GM23248 (cell line): ENCODE results near the gene LRFN2. TPM values are rescaled to one million over a fixed set of nuclear protein-coding genes. Genes with fewer than 3 reads are reported as not detected.

Experiments used
- DNase-seq: peaks from one replicate; pipeline ENCODE4 v3.0.0-alpha.2; 2015
- H2AFZ ChIP-seq: fragments of 200-600 bp; sonication (generic); 2 replicates; pipeline ENCODE4 v1.6.1; 2016; ENCODE audit warnings: antibody characterized with exemption
- H3F3A ChIP-seq: fragments of 200-600 bp; sonication (generic); 2 replicates; pipeline ENCODE4 v1.6.1; 2016; ENCODE audit warnings: mild to moderate bottlenecking, antibody characterized with exemption, mixed run types; ENCODE audit not compliant: insufficient read depth
- H3K27ac ChIP-seq: fragments of 200-600 bp; sonication (generic); 2 replicates; pipeline ENCODE4 v1.5.1; 2016; ENCODE audit warnings: mild to moderate bottlenecking
- H3K27me3 ChIP-seq: fragments of 200-600 bp; sonication (generic); replicated peaks from 2 replicates; pipeline ENCODE4 v1.6.1; 2016; ENCODE audit warnings: mild to moderate bottlenecking; ENCODE audit not compliant: insufficient read depth
- H3K36me3 ChIP-seq: fragments of 200-600 bp; sonication (generic); 2 replicates; pipeline ENCODE4 v1.6.1; 2016; ENCODE audit warnings: low read depth, mild to moderate bottlenecking
- H3K4me1 ChIP-seq: fragments of 200-600 bp; sonication (generic); 2 replicates; pipeline ENCODE4 v1.6.1; 2016; ENCODE audit warnings: mild to moderate bottlenecking; ENCODE audit not compliant: insufficient read depth
- H3K4me2 ChIP-seq: fragments of 200-600 bp; sonication (generic); one replicate; pipeline ENCODE4 v1.6.1; 2016; ENCODE audit warnings: mild to moderate bottlenecking; ENCODE audit not compliant: unreplicated experiment
- H3K4me3 ChIP-seq: fragments of 200-600 bp; sonication (generic); 2 replicates; pipeline ENCODE4 v1.5.1; 2016; ENCODE audit warnings: mild to moderate bottlenecking
- H3K79me2 ChIP-seq: fragments of 200-600 bp; sonication (generic); 2 replicates; pipeline ENCODE4 v1.6.1; 2016; ENCODE audit warnings: mild to moderate bottlenecking; ENCODE audit not compliant: insufficient read depth
- H3K9ac ChIP-seq: fragments of 200-600 bp; sonication (generic); 2 replicates; pipeline ENCODE4 v1.6.1; 2016; ENCODE audit warnings: mild to moderate bottlenecking
- H3K9me2 ChIP-seq: fragments of 200-600 bp; sonication (generic); 2 replicates; pipeline ENCODE4 v1.6.1; 2016; ENCODE audit warnings: mixed run types, mild to moderate bottlenecking, moderate library complexity; ENCODE audit not compliant: insufficient read depth
- H3K9me3 ChIP-seq: fragments of 200-600 bp; sonication (generic); one replicate; pipeline ENCODE4 v1.6.1; 2017; ENCODE audit warnings: low read depth
- H4K20me1 ChIP-seq: fragments of 200-600 bp; sonication (generic); 2 replicates; pipeline ENCODE4 v1.6.0; 2016; ENCODE audit not compliant: insufficient read depth
- EZH2 ChIP-seq: fragments of 200-600 bp; sonication (generic); IDR thresholded peaks from 2 replicates; pipeline ENCODE4 v1.6.1; 2018; ENCODE audit warnings: antibody characterized with exemption, mild to moderate bottlenecking; ENCODE audit not compliant: insufficient read depth, poor library complexity, severe bottlenecking
- EZH2phosphoT487 ChIP-seq: fragments of 200-600 bp; sonication (generic); IDR thresholded peaks from 2 replicates; pipeline ENCODE4 v1.6.1; 2018; ENCODE audit warnings: antibody characterized with exemption, moderate library complexity, mild to moderate bottlenecking, low read depth; ENCODE audit not compliant: insufficient read depth
- WGBS, 2 experiments: methylation state at CpG; one replicate each; pipeline ENCODE4 v1.1.6; 2015 to 2017; ENCODE audit warnings: low lambda C conversion rate in 2 of 2, low coverage in 1 of 2; ENCODE audit errors: missing lambda C conversion rate in 2 of 2; 5-methylcytosine and 5-hydroxymethylcytosine counted together
- in situ Hi-C: fragments of 300-500 bp; cut with MboI; formaldehyde crosslinking; loops from 2 replicates; pipeline ENCODE4 v1.15.0; 2020
- polyA plus RNA-seq: library from polyadenylated mRNA; unstranded; fragments of >200 nt; fragmentation: Nextera tagmentation; extraction: Ambion mirVana; gene quantifications from 2 replicates; pipeline ENCODE4 v1.2.1, GENCODE V29; 2016
- total RNA-seq: library from RNA; depleted of rRNA; stranded (reverse); fragments of >200 nt; shearing (Covaris generic); gene quantifications from 2 replicates; pipeline ENCODE4 v1.2.3, GENCODE V29; 2014

The LRFN2 gene
- total and polyA plus RNA-seq, 2 experiments from 2014 or later = not detected

DNA sequence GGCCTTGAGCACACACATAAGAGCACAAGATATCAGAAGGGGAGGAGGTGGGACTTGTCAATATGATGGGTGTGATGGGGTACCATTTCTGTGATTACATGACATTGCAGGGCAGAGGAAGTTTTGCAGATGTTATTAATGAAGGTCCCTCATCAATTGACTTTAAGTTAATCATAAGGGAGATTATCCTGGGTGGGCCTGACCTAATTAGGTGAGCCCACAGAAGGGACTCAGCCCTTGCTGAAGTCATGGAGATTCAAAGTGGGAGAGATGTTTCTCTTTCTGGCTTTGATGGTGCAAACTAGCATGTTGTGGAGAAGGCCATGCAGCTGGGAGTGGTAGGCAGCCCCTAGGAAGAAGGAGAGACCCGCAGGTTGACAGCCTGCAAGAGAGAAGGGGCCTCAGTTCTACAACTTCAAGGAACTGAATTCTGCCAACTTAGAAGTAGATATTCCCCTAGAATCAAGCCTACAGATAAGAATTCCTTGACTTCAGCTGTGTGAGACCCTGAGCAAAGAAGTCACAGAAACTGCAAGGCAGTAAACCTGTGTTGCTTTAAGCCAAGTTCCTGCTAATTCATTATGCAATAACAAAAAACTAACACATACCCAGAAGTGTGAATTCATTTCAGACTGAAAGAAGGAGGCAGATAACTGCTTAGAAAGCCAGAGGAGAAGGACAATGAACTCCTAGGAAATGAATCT lies 131.3 kb downstream of the LRFN2 start:
- in situ Hi-C loops = no loop called here
- no peaks in the 10 kb centered on the region for H3K79me2 ChIP-seq
- H3K9me2 ChIP-seq = no peaks in the 10 kb centered on the region
- no peaks in the 10 kb centered on the region for H3K36me3 ChIP-seq
- no peaks in the 10 kb centered on the region for H3K4me1 ChIP-seq
- no peak overlapping the region for H3K9ac ChIP-seq
- H3K4me3 ChIP-seq = no peak overlapping the region
- H3K9me3 ChIP-seq = no peaks in the 10 kb centered on the region
- WGBS, 2 experiments = 14 to 24% methylated on average over 1 of the region's 1 CpG
- DNase-seq = no peak
- no peaks in the 10 kb centered on the region; the same call in 1 of the 2 replicates for H3K27me3 ChIP-seq
- TF ChIP-seq EZH2phosphoT487 (no peak), EZH2 (no peak)
- no peaks in the 10 kb centered on the region for H4K20me1 ChIP-seq
- no peaks in the 10 kb centered on the region for H3F3A ChIP-seq
- no peak overlapping the region for H3K4me2 ChIP-seq
- no peak overlapping the region for H2AFZ ChIP-seq
- H3K27ac ChIP-seq = no peak overlapping the region

DNA sequence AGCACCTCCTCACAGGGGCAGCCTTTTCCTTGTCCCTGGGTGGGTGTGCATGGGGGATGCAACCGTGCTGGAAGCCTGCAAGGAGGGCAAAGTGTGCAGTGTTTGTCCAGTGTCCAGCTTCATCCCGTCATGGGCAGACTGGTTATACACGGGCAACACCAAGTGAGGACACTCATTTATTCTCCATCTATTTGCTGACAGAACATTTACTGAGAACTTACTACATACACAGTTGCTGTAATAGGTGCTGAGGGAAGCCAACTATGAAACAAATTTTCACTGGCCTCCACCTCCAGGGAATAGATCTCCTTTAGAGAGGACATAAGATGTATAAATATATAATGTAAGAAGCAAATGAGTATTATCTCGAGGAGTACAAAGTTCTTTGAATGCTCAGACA lies 136.7 kb downstream of the LRFN2 start:
- DNase-seq = no peak
- Histone ChIP-seq H3K9me3 (no peaks in the 10 kb centered on the region), H3K79me2 (no peaks in the 10 kb centered on the region), H3K36me3 (no peaks in the 10 kb centered on the region), H3K4me2 (no peak overlapping the region), H2AFZ (no peak overlapping the region), H3K9ac (no peak overlapping the region), H3K27me3 (no peaks in the 10 kb centered on the region; the same call in 1 of the 2 replicates), H3K27ac (no peak overlapping the region), H3K9me2 (no peaks in the 10 kb centered on the region), H4K20me1 (no peaks in the 10 kb centered on the region), H3K4me3 (no peak overlapping the region), H3F3A (no peaks in the 10 kb centered on the region), H3K4me1 (no peaks in the 10 kb centered on the region)
- 35 to 47% methylated on average over 4 of the region's 4 CpGs for WGBS, 2 experiments
- in situ Hi-C loops = no loop called here
- TF ChIP-seq EZH2 (no peak), EZH2phosphoT487 (no peak)

DNA sequence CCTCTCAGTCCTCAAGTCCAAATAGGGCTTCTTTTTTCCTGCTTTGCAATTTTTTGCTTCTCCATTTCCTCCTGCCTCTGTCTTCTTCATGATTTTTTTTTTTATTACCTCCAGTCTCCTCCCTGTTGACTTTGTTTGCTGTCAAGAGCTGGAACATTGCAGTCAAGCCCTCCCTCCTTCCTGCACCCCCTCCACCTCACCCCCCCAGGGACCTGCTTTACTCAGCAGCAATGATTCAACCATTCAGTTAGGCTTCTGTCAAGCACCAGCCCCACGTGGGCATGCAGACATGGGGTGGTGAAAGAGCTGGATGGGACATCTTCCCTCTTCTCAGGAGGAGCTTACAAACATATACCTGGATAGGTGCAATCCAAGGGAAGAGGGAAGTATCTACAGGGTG lies 142.4 kb downstream of the LRFN2 start:
- H3K36me3 ChIP-seq = no peaks in the 10 kb centered on the region
- H3K9ac ChIP-seq = no peak overlapping the region
- no peaks in the 10 kb centered on the region for H3K79me2 ChIP-seq
- H3K4me3 ChIP-seq = no peak overlapping the region
- H4K20me1 ChIP-seq = no peaks in the 10 kb centered on the region
- no peak overlapping the region for H2AFZ ChIP-seq
- H3K4me1 ChIP-seq = no peaks in the 10 kb centered on the region
- H3K9me3 ChIP-seq = no peaks in the 10 kb centered on the region
- 6 to 23% methylated on average over 1 of the region's 1 CpG for WGBS, 2 experiments
- H3K27me3 ChIP-seq = no peaks in the 10 kb centered on the region
- in situ Hi-C loops = no loop called here
- no peaks in the 10 kb centered on the region for H3F3A ChIP-seq
- no peak overlapping the region for H3K4me2 ChIP-seq
- peak; percentile 9 for DNase-seq
- TF ChIP-seq EZH2phosphoT487 (no peak), EZH2 (no peak)
- H3K9me2 ChIP-seq = no peaks in the 10 kb centered on the region
- no peak overlapping the region for H3K27ac ChIP-seq

DNA sequence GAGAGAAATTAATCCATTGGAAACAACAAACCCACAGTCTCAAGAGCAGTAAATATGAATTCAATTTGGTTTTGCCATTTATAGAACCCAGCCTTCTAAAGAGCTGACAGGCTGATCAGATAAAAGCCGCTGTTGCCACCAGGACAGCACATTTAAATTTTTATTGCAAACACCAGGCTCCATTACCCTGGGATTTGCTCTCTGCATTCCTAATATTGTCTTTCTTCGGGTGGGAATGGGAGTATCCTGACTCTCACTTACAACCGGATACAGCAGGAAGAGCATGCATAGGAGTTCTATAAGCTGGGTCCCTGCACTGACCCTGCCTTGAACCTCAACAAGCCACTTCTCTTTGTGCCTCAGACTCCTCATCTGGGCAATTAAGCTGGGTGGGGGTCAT lies 142.9 kb downstream of the LRFN2 start:
- no peak overlapping the region for H3K27ac ChIP-seq
- no peak overlapping the region for H3K4me3 ChIP-seq
- in situ Hi-C loops = no loop called here
- WGBS, 2 experiments = 24 to 39% methylated on average over 3 of the region's 3 CpGs
- H3K27me3 ChIP-seq = no peaks in the 10 kb centered on the region
- H3K4me1 ChIP-seq = no peaks in the 10 kb centered on the region
- H3K9me3 ChIP-seq = no peaks in the 10 kb centered on the region
- no peak overlapping the region for H3K4me2 ChIP-seq
- H3K36me3 ChIP-seq = no peaks in the 10 kb centered on the region
- no peaks in the 10 kb centered on the region for H3K9me2 ChIP-seq
- DNase-seq = no peak
- H3K79me2 ChIP-seq = no peaks in the 10 kb centered on the region
- H4K20me1 ChIP-seq = no peaks in the 10 kb centered on the region
- H2AFZ ChIP-seq = no peak overlapping the region
- TF ChIP-seq EZH2 (no peak), EZH2phosphoT487 (no peak)
- no peaks in the 10 kb centered on the region for H3F3A ChIP-seq
- H3K9ac ChIP-seq = no peak overlapping the region
